ENCODE data around the gene CRIP1.
A peak's percentile ranks its signal among the peaks of the same experiment; 100 is the strongest.

Gene CRIP1

DNA sequence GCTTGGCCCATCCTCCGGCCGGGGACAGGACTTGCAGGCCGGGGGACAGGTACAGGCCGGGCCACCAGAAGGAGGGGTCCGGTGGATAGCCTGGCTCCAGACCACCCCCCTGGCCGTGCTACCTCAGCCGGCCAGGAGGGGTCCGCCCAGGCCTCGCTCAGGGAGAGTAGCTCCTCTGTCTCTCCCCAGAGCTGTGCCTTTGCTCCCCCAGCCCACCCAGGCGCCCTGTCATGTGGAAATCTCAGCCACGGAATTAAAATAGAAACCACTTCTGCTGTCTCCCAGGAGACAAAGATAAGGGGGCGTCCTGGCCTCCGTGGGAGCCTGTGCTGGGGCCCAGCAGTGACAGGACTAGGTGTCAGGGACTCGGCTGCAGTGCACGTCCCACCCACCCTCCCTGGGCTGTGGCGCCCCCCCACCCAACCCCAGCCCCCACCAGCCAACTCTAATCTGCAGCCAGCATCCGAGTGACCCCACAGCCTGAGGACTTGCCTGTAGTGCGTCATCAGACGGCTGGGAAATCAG, 15.3 kb upstream of the CRIP1 start:
- DNase-seq, result no peak

DNA sequence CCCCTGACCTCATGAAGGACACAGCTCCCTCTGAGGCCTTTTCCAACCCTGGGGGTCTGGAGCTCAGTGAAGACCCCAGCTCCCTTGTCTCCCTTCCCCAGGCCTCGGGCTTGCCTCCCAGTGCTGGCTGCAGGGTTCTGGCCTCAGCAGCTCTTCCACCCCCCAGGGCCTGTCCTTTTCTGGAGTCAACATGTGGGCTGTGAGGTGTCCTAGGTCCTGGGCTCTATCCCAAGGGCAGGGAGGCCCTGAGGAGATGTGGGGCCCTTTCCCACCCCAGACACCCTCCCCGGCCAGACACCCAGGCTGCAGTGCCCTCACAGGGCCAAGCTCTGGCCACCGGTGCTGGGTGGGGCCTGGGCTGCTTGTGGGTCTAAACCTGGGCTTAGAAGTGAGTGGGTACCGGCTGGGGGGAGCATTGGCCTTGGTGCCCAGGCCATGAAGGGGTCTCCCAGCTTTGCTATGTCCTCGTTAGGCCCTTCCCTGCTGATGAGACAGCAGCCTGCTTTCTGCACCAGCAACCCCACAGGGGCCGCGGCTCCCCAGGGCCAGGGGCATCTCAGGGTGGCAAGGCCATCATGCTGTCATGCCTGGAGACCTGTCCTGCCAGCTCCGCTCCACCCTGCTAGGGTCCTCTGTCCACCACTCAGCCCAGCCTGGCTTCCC, 14.7 kb upstream of the CRIP1 start:
- DNase-seq, result no peak

DNA sequence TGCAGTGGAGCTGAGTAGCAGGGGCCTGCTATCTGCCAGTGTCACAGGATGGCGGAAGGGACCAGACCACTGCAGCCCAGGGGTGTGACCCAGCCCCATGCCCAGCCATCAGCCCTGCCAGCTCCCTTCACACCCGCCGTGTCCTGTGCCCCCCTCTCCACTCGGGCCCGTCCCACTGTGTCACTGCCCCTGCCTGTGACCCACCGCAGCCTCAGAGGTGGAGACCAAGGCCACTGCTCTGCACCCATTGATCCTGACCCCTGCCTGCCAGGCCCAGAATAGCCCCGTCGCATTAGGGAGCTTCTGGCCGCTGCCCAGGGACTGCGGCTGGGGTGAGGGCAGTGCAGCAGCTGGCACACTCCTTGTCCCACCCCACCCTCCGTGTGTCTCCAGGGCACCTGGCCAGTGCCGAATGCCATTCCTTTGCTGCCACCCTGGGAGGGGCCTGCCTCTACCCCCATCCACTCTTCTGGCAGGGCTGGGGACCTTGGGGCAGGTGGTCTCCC, 14.1 kb upstream of the CRIP1 start:
- DNase-seq, result no peak

GRCh38 chr14:105473033-105473676, 13.5 kb upstream of the CRIP1 start:
- peak; percentile 67 for DNase-seq

DNA sequence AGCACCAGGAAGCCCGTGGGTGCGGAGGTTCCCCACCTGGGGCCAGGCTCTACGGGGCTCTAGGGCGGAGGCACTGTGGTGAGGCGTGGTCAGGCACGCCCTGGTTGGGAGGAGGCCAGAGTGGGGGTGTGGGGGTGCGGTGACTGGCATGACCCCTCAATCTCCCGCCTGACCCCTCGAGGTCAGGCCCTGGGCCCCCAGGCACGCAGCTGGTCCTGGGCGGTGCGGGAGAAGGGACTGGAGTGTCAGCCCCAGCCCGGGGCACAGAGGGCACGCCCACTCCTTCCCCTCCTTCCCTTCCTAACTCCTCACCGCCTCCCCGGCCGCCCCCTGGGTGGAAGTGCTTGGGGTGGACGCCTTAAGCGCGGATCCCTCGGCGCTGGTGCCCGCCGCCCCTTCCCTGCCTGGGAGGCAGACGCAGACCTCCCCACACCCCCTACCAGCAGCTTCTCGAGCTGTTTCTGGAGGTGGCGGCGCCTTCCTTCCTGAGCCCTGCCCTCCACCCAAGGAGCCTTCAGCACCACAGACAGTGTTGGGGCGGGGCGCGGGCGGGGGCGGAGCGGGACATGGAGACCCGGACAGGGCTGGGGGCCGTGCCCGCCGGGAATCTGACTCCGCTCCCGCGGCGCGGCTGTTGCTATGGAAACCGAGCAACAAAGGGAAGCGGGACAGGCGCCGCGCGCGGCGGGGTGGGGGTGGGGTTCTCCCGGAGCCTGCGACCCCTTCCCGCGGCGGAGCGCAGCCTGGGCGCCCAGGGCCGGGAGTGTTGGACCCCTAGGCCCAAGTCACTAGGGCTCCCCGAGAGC, 12.8 kb upstream of the CRIP1 start:
- peak; percentile 95 for DNase-seq

- DNase-seq, result peak; percentile 70
Measured at GRCh38 chr14:105474483-105475268, 12.0 kb upstream of the CRIP1 start, which contains the start of gene CRIP2. CRIP2 (plus strand) TSS chr14:105474821; CDS start chr14:105474863, 42 bp downstream.

- peak; percentile 77 for DNase-seq
Measured at GRCh38 chr14:105475269-105476096, 11.2 kb upstream of the CRIP1 start.

GRCh38 chr14:105476097-105476830, 10.4 kb upstream of the CRIP1 start:
- peak; percentile 76 for DNase-seq

DNA sequence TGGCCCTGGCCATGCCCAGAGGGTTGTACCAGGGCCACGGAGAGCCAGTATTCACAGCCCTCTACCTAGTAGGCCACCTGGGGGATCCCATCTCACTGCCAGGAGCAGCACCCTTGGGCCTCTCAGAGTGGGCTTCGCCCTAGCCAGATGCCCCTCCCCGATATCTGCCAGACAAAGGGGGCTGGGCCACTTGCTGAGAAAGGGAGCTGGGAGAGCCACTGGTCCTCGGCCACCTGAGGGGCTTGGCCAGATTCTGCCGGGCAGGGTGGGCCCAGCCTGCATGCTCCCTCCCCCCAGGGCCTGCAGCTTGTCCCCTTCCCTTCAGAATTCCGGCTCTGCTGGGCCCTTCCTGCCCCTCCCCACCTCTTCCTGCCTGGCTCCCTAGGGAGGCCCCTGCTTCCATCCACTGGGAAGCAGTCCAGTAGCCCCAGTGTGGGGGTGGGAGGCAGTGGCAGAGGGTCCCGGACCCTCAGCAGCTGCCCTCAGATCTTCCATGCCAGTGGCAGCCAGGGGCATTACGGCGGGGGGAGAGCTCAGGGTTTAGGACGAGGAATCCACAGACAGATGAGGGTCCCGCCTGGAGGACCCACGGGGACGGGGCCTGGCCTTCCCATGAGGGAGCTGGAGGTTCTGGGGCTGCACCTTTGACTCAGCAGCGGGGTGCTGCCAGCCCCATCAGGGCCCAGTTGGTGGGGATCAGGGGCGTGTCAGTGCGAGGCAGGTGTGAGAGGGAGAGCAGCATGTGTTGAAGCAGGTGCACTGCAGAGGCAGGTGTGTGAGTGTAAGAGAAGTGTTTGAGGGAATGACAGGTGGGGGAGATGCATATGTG, 9.6 kb upstream of the CRIP1 start:
- no peak for DNase-seq

DNA sequence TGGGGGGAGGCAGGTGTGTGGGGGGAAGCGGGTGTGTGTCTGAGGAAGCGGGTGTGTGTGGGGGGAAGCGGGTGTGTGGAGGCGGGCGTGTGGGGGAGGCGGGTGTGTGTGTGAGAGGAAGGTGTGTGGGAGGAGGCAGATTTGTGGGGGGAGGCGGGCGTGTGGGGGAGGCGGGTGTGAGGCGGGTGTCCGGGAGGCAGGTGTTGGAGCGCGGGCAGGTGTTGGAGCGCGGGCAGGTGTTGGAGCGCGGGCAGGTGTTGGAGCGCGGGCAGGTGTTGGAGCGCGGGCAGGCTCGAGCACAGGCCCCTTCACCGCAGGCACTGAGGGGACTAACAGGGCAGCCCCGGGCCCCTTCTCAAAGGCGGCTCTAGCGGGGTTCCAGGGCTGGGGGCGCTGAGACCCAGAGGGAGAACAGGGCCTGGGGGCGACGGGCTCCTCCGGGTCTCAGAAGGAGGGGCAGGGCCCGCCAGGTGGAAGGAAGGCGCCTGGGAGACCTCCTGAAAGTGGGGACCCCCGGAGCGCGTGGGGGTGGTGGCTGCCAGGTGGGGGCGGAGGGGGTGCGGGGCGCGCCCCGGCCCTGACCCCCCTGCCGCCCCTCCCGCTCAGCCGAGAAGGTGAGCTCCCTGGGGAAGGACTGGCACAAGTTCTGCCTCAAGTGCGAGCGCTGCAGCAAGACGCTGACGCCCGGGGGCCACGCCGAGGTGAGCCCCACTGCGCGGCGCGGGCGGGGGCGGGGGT, 8.9 kb upstream of the CRIP1 start:
- peak; percentile 62 for DNase-seq

DNA sequence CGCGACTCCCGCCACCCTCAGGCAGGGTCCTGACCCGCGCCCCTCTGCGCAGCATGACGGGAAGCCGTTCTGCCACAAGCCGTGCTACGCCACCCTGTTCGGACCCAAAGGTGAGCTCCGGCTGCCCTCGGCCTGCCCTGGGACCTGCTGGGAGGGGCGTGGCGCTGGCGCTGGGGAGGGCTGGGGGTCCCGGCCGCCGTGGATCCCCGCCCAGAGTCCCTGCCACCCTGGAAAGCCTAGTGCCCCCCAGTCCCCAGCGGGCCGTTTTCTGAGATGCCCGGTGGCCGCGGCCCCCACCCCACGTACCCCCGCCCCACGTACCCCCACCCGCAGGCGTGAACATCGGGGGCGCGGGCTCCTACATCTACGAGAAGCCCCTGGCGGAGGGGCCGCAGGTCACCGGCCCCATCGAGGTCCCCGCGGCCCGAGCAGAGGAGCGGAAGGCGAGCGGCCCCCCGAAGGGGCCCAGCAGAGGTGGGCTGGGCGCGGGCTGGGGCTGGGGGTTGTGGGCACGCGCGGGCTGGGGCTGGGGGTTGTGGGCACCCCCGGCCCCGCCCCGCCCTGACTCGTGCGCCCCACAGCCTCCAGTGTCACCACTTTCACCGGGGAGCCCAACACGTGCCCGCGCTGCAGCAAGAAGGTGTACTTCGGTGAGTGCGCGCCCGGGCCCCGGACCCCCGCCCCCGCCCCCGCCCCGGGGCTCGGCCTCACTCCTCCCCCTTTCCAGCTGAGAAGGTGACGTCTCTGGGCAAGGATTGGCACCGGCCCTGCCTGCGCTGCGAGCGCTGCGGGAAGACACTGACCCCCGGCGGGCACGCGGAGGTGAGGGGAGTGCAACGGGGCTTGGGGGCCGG, 8.1 kb upstream of the CRIP1 start:
- DNase-seq, result peak; percentile 38

DNA sequence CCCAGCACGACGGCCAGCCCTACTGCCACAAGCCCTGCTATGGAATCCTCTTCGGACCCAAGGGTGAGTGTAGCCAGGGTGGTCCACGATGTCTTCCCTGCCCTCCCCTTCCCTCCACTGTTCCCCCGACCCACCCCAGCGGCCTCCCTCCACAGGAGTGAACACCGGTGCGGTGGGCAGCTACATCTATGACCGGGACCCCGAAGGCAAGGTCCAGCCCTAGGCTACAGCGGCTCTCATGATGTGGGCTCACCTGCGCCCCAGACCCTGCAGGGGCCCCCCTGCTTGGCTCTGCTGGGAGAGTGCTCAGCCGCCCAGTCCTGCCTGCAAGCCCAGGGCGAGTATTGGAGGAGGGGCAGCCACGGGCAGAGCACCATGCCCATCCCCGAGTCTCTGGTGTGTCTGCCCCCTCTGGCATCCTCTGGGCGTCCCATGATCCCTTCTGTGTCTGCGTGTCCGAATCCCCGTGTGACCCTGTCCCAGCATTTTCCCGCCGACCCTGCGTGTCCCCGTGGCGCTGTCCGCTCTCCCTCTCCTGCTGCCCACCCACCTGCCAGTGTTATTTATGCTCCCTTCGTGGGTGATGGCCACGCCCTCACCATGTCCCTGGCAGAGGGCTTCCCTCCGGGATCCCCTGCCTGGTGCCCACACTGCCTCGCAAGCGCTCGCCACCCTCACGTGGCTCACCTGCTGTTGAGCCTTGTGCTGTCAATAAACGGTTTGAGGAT, 7.1 kb upstream of the CRIP1 start:
- DNase-seq, result peak; percentile 35

DNA sequence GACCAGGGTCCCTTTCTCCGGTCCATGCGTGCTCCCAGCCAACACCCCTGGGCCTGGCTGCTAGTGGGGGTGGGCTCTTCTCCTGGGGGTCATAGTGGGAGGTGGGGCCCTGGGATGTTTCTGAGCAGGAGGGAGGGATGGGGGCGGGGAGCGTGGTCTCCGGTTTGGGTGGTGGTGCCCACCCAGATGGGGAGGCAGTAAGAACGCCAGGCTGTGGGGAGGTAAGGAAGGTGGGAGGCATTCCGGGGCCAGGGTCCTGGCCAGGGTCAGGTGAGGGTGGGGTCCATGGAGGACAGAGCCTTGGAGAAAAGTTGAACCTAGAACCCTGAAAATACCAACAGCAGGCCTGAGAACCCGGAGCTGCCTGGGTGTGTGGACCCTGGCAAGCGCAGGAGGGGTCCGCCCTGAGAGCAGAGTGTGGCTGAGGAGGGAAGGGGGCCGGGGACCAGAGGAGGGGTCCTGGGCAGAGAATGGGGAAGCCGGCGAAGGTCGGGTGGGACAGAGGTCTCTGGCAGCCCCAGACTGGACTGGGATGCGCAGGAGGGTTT, 6.4 kb upstream of the CRIP1 start:
- DNase-seq, result peak; percentile 38

DNA sequence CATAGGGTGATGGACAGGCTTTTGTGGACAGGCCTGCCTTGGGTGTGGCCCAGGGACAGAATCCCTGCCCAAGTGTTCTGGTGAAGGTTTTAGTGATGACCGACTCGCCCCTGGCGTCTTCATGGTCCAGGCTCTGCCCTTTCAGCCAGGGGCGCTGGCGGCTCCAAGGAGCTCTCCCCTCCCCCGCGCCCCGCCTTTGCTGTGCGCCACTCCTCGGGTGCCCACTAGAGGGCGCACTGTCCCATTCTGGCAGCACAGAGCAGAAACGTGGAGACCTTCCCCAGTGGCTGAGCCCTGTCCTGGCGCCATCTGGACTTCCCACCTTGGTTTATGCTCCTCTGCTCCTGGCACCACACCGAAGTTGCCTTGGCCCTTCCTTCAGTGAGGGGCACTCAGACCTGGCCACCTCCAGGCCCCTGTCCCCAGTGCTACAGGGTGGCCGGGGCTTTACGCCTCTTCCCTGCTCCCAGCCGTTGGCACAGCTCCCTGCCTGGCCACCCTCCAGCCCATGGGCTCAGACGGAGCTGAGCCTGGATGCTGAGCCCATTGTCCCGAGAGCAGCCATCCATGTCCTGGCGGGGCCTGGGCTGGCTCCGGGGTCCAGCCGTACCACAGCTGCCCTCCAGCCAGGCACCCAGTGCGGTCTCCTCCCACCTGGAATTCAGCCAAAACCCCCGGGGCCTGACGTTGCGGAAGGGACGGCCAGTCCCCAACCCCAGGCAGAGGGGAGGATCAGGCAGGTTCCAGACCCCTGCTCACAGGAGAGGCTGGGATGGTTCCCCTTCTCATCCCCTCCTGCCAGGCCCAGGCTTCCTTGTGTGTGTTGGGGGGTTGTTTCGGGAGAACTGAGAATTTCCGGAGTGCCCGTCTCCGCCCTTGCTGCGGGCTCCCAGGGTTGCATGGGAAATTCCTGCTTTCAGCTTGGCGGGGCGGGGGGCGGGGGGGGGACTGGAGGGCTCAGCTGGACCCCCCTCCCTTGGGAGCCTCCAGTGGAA, 5.6 kb upstream of the CRIP1 start:
- peak; percentile 94 for DNase-seq

GRCh38 chr14:105481886-105482457, 4.7 kb upstream of the CRIP1 start:
- DNase-seq, result peak; percentile 96

Measured in right hindlimb (tissue), 1 donor.